Measurements from ENCODE around the gene CLMP. TPM values are rescaled to one million over a fixed set of nuclear protein-coding genes. Genes with fewer than 3 reads are reported as not detected.

Gene CLMP
- total and polyA plus RNA-seq, 2 donors (not counting 3 experiments of a cell fraction or from before 2014, with no cell fraction given): 0.03 to 0.18 TPM

GRCh38 chr11:123151796-123152195, 43.3 kb downstream of the CLMP start:
- H3K9ac ChIP-seq (replicated peaks; ENCODE audit: extremely low read depth, insufficient read depth, low read length): no peak overlapping the region
- dilution Hi-C loops (cut with MboI; ENCODE audit: extremely low pct_ligation_motif_present, low sequenced_read_pairs) (no loop called here), intact Hi-C loops (cut with micrococcal nuclease) (no loop called here)
- TF ChIP-seq CTCF (IDR thresholded peaks at IDR 0.05; ENCODE audit: extremely low read depth in 1 of 2, insufficient read depth in 1 of 2, low read depth in 1 of 2, low read length in 2 of 2): no peak
- DNase-seq (ENCODE audit: low read depth, low spot score): no peak
- no peaks in the 10 kb centered on the region for H3K79me2 ChIP-seq (ENCODE audit: control insufficient read depth, insufficient read depth, low read length)
- no peak overlapping the region for H2AFZ ChIP-seq (ENCODE audit: low read depth, low read length)
- no peak overlapping the region for H3K4me2 ChIP-seq (ENCODE audit: insufficient read depth, low read length)
- POLR2A ChIA-PET: no interaction called here
- CTCF ChIA-PET: interaction anchor here (0.9 to 3.1 kb wide), 6 partner anchors 11 to 109 kb away, joined by 3 to 9 read pairs (median 6); no protein-coding TSS in a partner anchor
- H3K36me3 ChIP-seq (ENCODE audit: control insufficient read depth in 2 of 2, extremely low read depth in 1 of 2, insufficient read depth in 2 of 2, low read length in 2 of 2): no peaks in the 10 kb centered on the region
- H3K27ac ChIP-seq (ENCODE audit: insufficient read depth, low read depth, low read length): no peak overlapping the region
- H4K20me1 ChIP-seq (replicated peaks; ENCODE audit: control insufficient read depth, extremely low read depth, insufficient read depth, low read length): no peaks in the 10 kb centered on the region
- no peak overlapping the region for H3K4me3 ChIP-seq (replicated peaks in 1 of 3; ENCODE audit: insufficient read depth in 1 of 3, low read depth in 1 of 3, low read length in 3 of 3)
- FAIRE-seq: no peak
- no peaks in the 10 kb centered on the region for H3K27me3 ChIP-seq (ENCODE audit: control insufficient read depth in 2 of 2, insufficient read depth in 2 of 2, low read length in 2 of 2)
- H3K9me1 ChIP-seq (replicated peaks; ENCODE audit: control insufficient read depth, extremely low read depth, insufficient read depth, low read length): no peaks in the 10 kb centered on the region
- no peaks in the 10 kb centered on the region for H3K4me1 ChIP-seq (ENCODE audit: control insufficient read depth, extremely low read depth, insufficient read depth, low read length)
- BruUV-seq (replicated peaks): no TSS peak
- no peaks in the 10 kb centered on the region for H3K9me3 ChIP-seq (replicated peaks; ENCODE audit: control insufficient read depth, insufficient read depth, low read length)

- Histone ChIP-seq H3K79me2 (ENCODE audit: control insufficient read depth, insufficient read depth, low read length) (no peaks in the 10 kb centered on the region), H3K27me3 (ENCODE audit: control insufficient read depth in 2 of 2, insufficient read depth in 2 of 2, low read length in 2 of 2) (no peaks in the 10 kb centered on the region), H3K9me3 (replicated peaks; ENCODE audit: control insufficient read depth, insufficient read depth, low read length) (no peaks in the 10 kb centered on the region), H3K27ac (ENCODE audit: insufficient read depth, low read depth, low read length) (no peak overlapping the region), H3K9ac (replicated peaks; ENCODE audit: extremely low read depth, insufficient read depth, low read length) (no peak overlapping the region), H3K4me2 (ENCODE audit: insufficient read depth, low read length) (no peak overlapping the region), H3K4me3 (replicated peaks in 1 of 3; ENCODE audit: insufficient read depth in 1 of 3, low read depth in 1 of 3, low read length in 3 of 3) (no peak overlapping the region), H3K9me1 (replicated peaks; ENCODE audit: control insufficient read depth, extremely low read depth, insufficient read depth, low read length) (no peaks in the 10 kb centered on the region), H4K20me1 (replicated peaks; ENCODE audit: control insufficient read depth, extremely low read depth, insufficient read depth, low read length) (no peaks in the 10 kb centered on the region), H2AFZ (ENCODE audit: low read depth, low read length) (no peak overlapping the region), H3K4me1 (ENCODE audit: control insufficient read depth, extremely low read depth, insufficient read depth, low read length) (no peaks in the 10 kb centered on the region), H3K36me3 (ENCODE audit: control insufficient read depth in 2 of 2, extremely low read depth in 1 of 2, insufficient read depth in 2 of 2, low read length in 2 of 2) (no peaks in the 10 kb centered on the region)
- no TSS peak for BruUV-seq (replicated peaks)
- ChIA-PET POLR2A (no interaction called here), CTCF (interaction anchor here (0.9 to 3.1 kb wide), 3 partner anchors 12 to 110 kb away, joined by 3 to 9 read pairs (median 8); no protein-coding TSS in a partner anchor)
- TF ChIP-seq POLR2AphosphoS5 (IDR thresholded peaks at IDR 0.05; ENCODE audit: insufficient read depth, low read depth, low read length) (no peak), MYC (IDR thresholded peaks at IDR 0.05; ENCODE audit: low read depth, low read length) (no peak), EZH2 (IDR thresholded peaks at IDR 0.05; ENCODE audit: borderline replicate concordance, low read depth, low read length, severe bottlenecking) (no peak), FOS (IDR thresholded peaks at IDR 0.05; ENCODE audit: borderline replicate concordance, insufficient read depth, low read length) (no peak), GATA2 (IDR thresholded peaks at IDR 0.05; ENCODE audit: insufficient read depth, insufficient read length, low read depth, low read length) (no peak), JUN (IDR thresholded peaks at IDR 0.05; ENCODE audit: borderline replicate concordance, insufficient read depth, insufficient read length, low read depth) (no peak), CTCF (IDR thresholded peaks at IDR 0.05; ENCODE audit: extremely low read depth in 1 of 2, insufficient read depth in 1 of 2, low read depth in 1 of 2, low read length in 2 of 2) (no peak), MAX (IDR thresholded peaks at IDR 0.05; ENCODE audit: insufficient read depth, insufficient read length) (no peak), POLR2A (IDR thresholded peaks at IDR 0.05; ENCODE audit: low read depth, low read length) (no peak)
- intact Hi-C loops (cut with micrococcal nuclease): no loop called here
- dilution Hi-C loops (cut with MboI; ENCODE audit: extremely low pct_ligation_motif_present, low sequenced_read_pairs): no loop called here
- FAIRE-seq (no peak), DNase-seq (ENCODE audit: low read depth, low spot score) (no peak)
These were observed 43.7 kb downstream of the CLMP start for GRCh38 chr11:123151366-123151765.
